Epithelial cell of proximal tubule (primary cell): Measurements from ENCODE around the gene AUTS2. TPM values are rescaled to one million over a fixed set of nuclear protein-coding genes. Genes with fewer than 3 reads are reported as not detected.

Source experiments
- DNase-seq: peaks from one replicate; pipeline ENCODE4 v3.0.0-alpha.2; 2011; ENCODE audit warnings: low read depth
- H3K4me3 ChIP-seq: 2 replicates; pipeline ENCODE4 v1.5.1; 2011; ENCODE audit warnings: low read depth, mild to moderate bottlenecking, low read length
- CTCF ChIP-seq: conservative IDR thresholded peaks from 2 replicates; pipeline ENCODE4 v1.5.1; 2012; ENCODE audit warnings: low read depth, mild to moderate bottlenecking, low read length
- total RNA-seq: library from RNA; depleted of rRNA; stranded (reverse); fragments of >200 nt; gene quantifications from 2 replicates; pipeline ENCODE4 v1.2.3, GENCODE V29; 2015

The AUTS2 gene
- total RNA-seq, 1 donor from 2014 or later, result 10.0 TPM

- no peak for DNase-seq
- no peak overlapping the region for H3K4me3 ChIP-seq
- no peak for TF ChIP-seq CTCF
Observed at GRCh38 chr7:70602117-70602516, 1003.8 kb downstream of the AUTS2 start.

- TF ChIP-seq CTCF, result no peak
- H3K4me3 ChIP-seq, result no peak overlapping the region
- no peak for DNase-seq
Observed at GRCh38 chr7:70607281-70607680, 1009.0 kb downstream of the AUTS2 start.

- TF ChIP-seq CTCF, result no peak
- no peak overlapping the region for H3K4me3 ChIP-seq
- no peak for DNase-seq
Observed at GRCh38 chr7:70607759-70608158, 1009.5 kb downstream of the AUTS2 start.

- no peak for DNase-seq
- no peak for TF ChIP-seq CTCF
- no peak overlapping the region for H3K4me3 ChIP-seq
Observed at GRCh38 chr7:70608229-70608628, 1010.0 kb downstream of the AUTS2 start.

GRCh38 chr7:70612811-70613210 is 1014.5 kb downstream of the AUTS2 start:
- DNase-seq, result no peak
- no peak for TF ChIP-seq CTCF
- no peak overlapping the region for H3K4me3 ChIP-seq

- no peak for DNase-seq
- H3K4me3 ChIP-seq, result no peak overlapping the region
- no peak for TF ChIP-seq CTCF
Observed at GRCh38 chr7:70614237-70615045, 1016.2 kb downstream of the AUTS2 start.

GRCh38 chr7:70615066-70615606 is 1016.9 kb downstream of the AUTS2 start:
- TF ChIP-seq CTCF, result no peak
- DNase-seq, result no peak
- no peak overlapping the region for H3K4me3 ChIP-seq
